Sciatic nerve (tissue), 2 donors: ENCODE results near the gene SMCHD1. TPM values are rescaled to one million over a fixed set of nuclear protein-coding genes. Genes with fewer than 3 reads are reported as not detected.
"Not testable (repeated sequence)": the region's sequence is repeated elsewhere in the genome, so short reads cannot be mapped to it uniquely, and the experiment has no call there.

Experiments
- ATAC-seq: fragments of 200-7000 bp; cut with Tn5 transposase; one replicate; pipeline ENCODE4 v1.9.1; 2020; ENCODE audit warnings: mild to moderate bottlenecking, moderate library complexity
- DNase-seq: peaks from one replicate; pipeline ENCODE4 v3.0.0-alpha.2; 2020; ENCODE audit warnings: low spot score
- intact Hi-C: fragments of 100-400 bp; cut with DNase I; formaldehyde crosslinking; loops from one replicate; pipeline ENCODE4 v1.14.2; 2022
- total RNA-seq: library from RNA; stranded (reverse); fragmentation: NEBNext Ultra II Directional; extraction: Animal tissue kit (Norgen Biotek cat#: 25700); gene quantifications from one replicate; pipeline ENCODE4 v1.2.1, GENCODE V29; 2021
- donor health status: DM: no; HTN: no; CAD: no.
- donor health status: DM: no; HTN: no; CAD: no.

Gene SMCHD1
- total RNA-seq, 1 donor from 2014 or later: 93.2 TPM

GRCh38 chr18:2797951-2798350, 142.4 kb downstream of the SMCHD1 start:
- DNase-seq: no peak
- ATAC-seq: no peak
- intact Hi-C loops: no loop called here

GRCh38 chr18:2799369-2799768, 143.8 kb downstream of the SMCHD1 start:
- intact Hi-C loops: no loop called here
- no peak for DNase-seq
- ATAC-seq: no peak

- DNase-seq (no peak), ATAC-seq (no peak)
- intact Hi-C loops: no loop called here
Measured at GRCh38 chr18:2805970-2806943, 150.7 kb downstream of the SMCHD1 start.

- DNase-seq, intact Hi-C loops, ATAC-seq: not testable (repeated sequence)
Measured at GRCh38 chr18:2808640-2809039, 153.1 kb downstream of the SMCHD1 start.

- DNase-seq, intact Hi-C loops: not testable (repeated sequence)
Measured at GRCh38 chr18:2809666-2810183, 154.2 kb downstream of the SMCHD1 start.

GRCh38 chr18:2811416-2811815, 155.9 kb downstream of the SMCHD1 start:
- intact Hi-C loops: no loop called here
- no peak for ATAC-seq

More at GRCh38 chr18:2809666-2810183, 154.2 kb downstream of the SMCHD1 start:
- not testable (repeated sequence) for ATAC-seq

GRCh38 chr18:2814928-2815327, 159.4 kb downstream of the SMCHD1 start:
- DNase-seq (no peak), ATAC-seq (no peak)
- intact Hi-C loops: no loop called here

More at GRCh38 chr18:2811416-2811815, 155.9 kb downstream of the SMCHD1 start:
- DNase-seq: no peak

GRCh38 chr18:2818281-2818680, 162.8 kb downstream of the SMCHD1 start:
- intact Hi-C loops: no loop called here
- ATAC-seq: no peak
- DNase-seq: no peak

- no peak for DNase-seq
- intact Hi-C loops: no loop called here
- no peak for ATAC-seq
Measured at GRCh38 chr18:2821695-2822094, 166.2 kb downstream of the SMCHD1 start.

- intact Hi-C loops: no loop called here
- no peak for DNase-seq
- no peak for ATAC-seq
Measured at GRCh38 chr18:2822213-2822921, 166.8 kb downstream of the SMCHD1 start.

- DNase-seq: no peak
- intact Hi-C loops: no loop called here
- no peak for ATAC-seq
Measured at GRCh38 chr18:2823202-2823601, 167.7 kb downstream of the SMCHD1 start.

- no peak for DNase-seq
- ATAC-seq: no peak
- intact Hi-C loops: no loop called here
Measured at GRCh38 chr18:2823966-2824365, 168.4 kb downstream of the SMCHD1 start.

GRCh38 chr18:2824865-2825264, 169.3 kb downstream of the SMCHD1 start:
- intact Hi-C loops: no loop called here
- ATAC-seq: no peak
- no peak for DNase-seq

- DNase-seq (no peak), ATAC-seq (no peak)
- intact Hi-C loops: no loop called here
Measured at GRCh38 chr18:2825613-2826175, 170.2 kb downstream of the SMCHD1 start.

GRCh38 chr18:2826581-2826980, 171.1 kb downstream of the SMCHD1 start:
- intact Hi-C loops: no loop called here
- ATAC-seq (peak; percentile 93), DNase-seq (peak; percentile 66)

GRCh38 chr18:2827061-2827460, 171.5 kb downstream of the SMCHD1 start:
- DNase-seq: no peak

GRCh38 chr18:2836118-2836517, 180.6 kb downstream of the SMCHD1 start:
- DNase-seq, ATAC-seq, intact Hi-C loops: not testable (repeated sequence)

More at GRCh38 chr18:2827061-2827460, 171.5 kb downstream of the SMCHD1 start:
- intact Hi-C loops: no loop called here
- no peak for ATAC-seq

GRCh38 chr18:2837290-2837689, 181.8 kb downstream of the SMCHD1 start:
- ATAC-seq, DNase-seq, intact Hi-C loops: not testable (repeated sequence)

GRCh38 chr18:2839202-2839601, 183.7 kb downstream of the SMCHD1 start:
- no peak for ATAC-seq
- no peak for DNase-seq
- intact Hi-C loops: no loop called here
